GM12878 (cell line): ENCODE data around the gene ATXN2. TPM values are rescaled to one million over a fixed set of nuclear protein-coding genes. Genes with fewer than 3 reads are reported as not detected.

Experiments
- ATAC-seq: fragments of 200-7000 bp; cut with Tn5 transposase; 3 replicates; pipeline ENCODE4 v1.9.1; 2020; ENCODE audit warnings: mild to moderate bottlenecking, moderate library complexity
- BruUV-seq: library from RNA; stranded (reverse); fragments of 400-500 nt; replicated peaks from 2 replicates; lab custom pipeline; 2021; lab: Mats Ljungman, UMichigan
- CTCF ChIA-PET: fragments of 300-600 bp; sonication (Branson Sonifier 250); formaldehyde crosslinking; extraction: SDS; loops from one replicate; lab custom pipeline; 2021; ENCODE audit warnings: inconsistent platforms; lab: Yijun Ruan, JAX
- POLR2A ChIA-PET: fragments of 350-600 bp; formaldehyde crosslinking; extraction: SDS; loops from one replicate; lab custom pipeline; 2021; ENCODE audit warnings: inconsistent platforms; lab: Charles Lee
- RAD21 ChIA-PET: fragments of 300-600 bp; sonication (Branson Sonifier 250); formaldehyde crosslinking; loops from one replicate; lab custom pipeline; 2023; ENCODE audit warnings: antibody characterized with exemption; ENCODE audit not compliant: unreplicated experiment; lab: Charles Lee
- SMC1A ChIA-PET: fragments of 300-600 bp; sonication (Branson Sonifier 250); formaldehyde crosslinking; loops from one replicate; lab custom pipeline; 2023; ENCODE audit not compliant: unreplicated experiment, uncharacterized antibody; lab: Charles Lee
- DNase-seq: peaks from one replicate; pipeline ENCODE4 v3.0.0-alpha.2; 2011; ENCODE audit warnings: low read depth, low spot score
- FAIRE-seq: peaks from 3 replicates; lab custom pipeline; 2011; peaks lifted over from hg19 to GRCh38; lab: Jason Lieb, UNC
- H2AFZ ChIP-seq: 2 replicates; pipeline ENCODE4 v1.6.0; 2011; ENCODE audit warnings: low read depth, low read length, control low read depth; ENCODE audit not compliant: control insufficient read depth
- H3K27ac ChIP-seq: 2 replicates; pipeline ENCODE4 v1.5.1; 2011; ENCODE audit warnings: control low read depth; ENCODE audit not compliant: control insufficient read depth, insufficient read depth
- H3K27me3 ChIP-seq, 2 experiments: replicated peaks in 1 of 2; 2 replicates each; pipeline versions ENCODE4 v1.6.0 to v1.6.1; 2011; ENCODE audit warnings: low read length in 1 of 2; ENCODE audit not compliant: control insufficient read depth in 2 of 2, insufficient read depth in 2 of 2
- H3K36me3 ChIP-seq, 2 experiments: 2 replicates each; pipeline ENCODE4 v1.5.1; 2011; ENCODE audit warnings: low read length in 1 of 2; ENCODE audit not compliant: control insufficient read depth in 2 of 2, insufficient read depth in 2 of 2
- H3K4me1 ChIP-seq: 2 replicates; pipeline ENCODE4 v1.6.1; 2011; ENCODE audit warnings: mild to moderate bottlenecking, low read length, moderate library complexity, mixed read lengths; ENCODE audit not compliant: control insufficient read depth, insufficient read depth
- H3K4me2 ChIP-seq: 2 replicates; pipeline ENCODE4 v1.6.0; 2011; ENCODE audit warnings: control low read depth; ENCODE audit not compliant: control insufficient read depth, insufficient read depth
- H3K4me3 ChIP-seq: fragments of 200-600 bp; sonication (generic); 2 replicates; pipeline ENCODE4 v1.5.1; 2016
- H3K79me2 ChIP-seq: 2 replicates; pipeline ENCODE4 v1.6.0; 2011; ENCODE audit warnings: low read length; ENCODE audit not compliant: control insufficient read depth, insufficient read depth
- H3K9ac ChIP-seq: 2 replicates; pipeline ENCODE4 v1.8.0; 2011; ENCODE audit warnings: low read length, control low read depth, mixed read lengths; ENCODE audit not compliant: control insufficient read depth, insufficient read depth
- H3K9me3 ChIP-seq: replicated peaks from 3 replicates; pipeline ENCODE4 v1.5.1; 2011; ENCODE audit warnings: mild to moderate bottlenecking, low read length; ENCODE audit not compliant: control insufficient read depth, insufficient read depth
- H4K20me1 ChIP-seq: 2 replicates; pipeline ENCODE4 v1.6.0; 2011; ENCODE audit not compliant: control insufficient read depth, insufficient read depth
- ATF7 ChIP-seq: fragments of 450-650 bp; IDR thresholded peaks from 2 replicates; pipeline ENCODE4 v1.6.1; 2016; ENCODE audit warnings: low read depth, mild to moderate bottlenecking
- CTCF ChIP-seq, 3 experiments: IDR thresholded peaks in 2 of 3; conservative IDR thresholded peaks in 1 of 3; 2 replicates each; pipeline ENCODE4 v1.5.1; 2011; ENCODE audit warnings: low read depth in 3 of 3, low read length in 3 of 3, mild to moderate bottlenecking in 3 of 3, control low read depth in 2 of 3, moderate library complexity in 2 of 3, inconsistent platforms in 1 of 3, mixed read lengths in 1 of 3; ENCODE audit not compliant: control insufficient read depth in 2 of 3, insufficient read depth in 1 of 3; ENCODE audit errors: extremely low read depth in 1 of 3
- RAD21 ChIP-seq: IDR thresholded peaks from 2 replicates; pipeline ENCODE4 v1.6.1; 2011; ENCODE audit warnings: mild to moderate bottlenecking, low read depth, low read length, moderate library complexity; ENCODE audit not compliant: insufficient read depth
- SMC3 ChIP-seq: IDR thresholded peaks from 2 replicates; pipeline ENCODE4 v1.6.1; 2011; ENCODE audit warnings: low read length, improper control_type of control experiment, borderline replicate concordance
- WGBS: methylation state at CpG from one replicate; pipeline ENCODE4 v1.1.6; 2016; ENCODE audit warnings: low lambda C conversion rate; ENCODE audit not compliant: insufficient replicate concordance, insufficient coverage; ENCODE audit errors: missing lambda C conversion rate; 5-methylcytosine and 5-hydroxymethylcytosine counted together
- in situ Hi-C: fragments of 300-500 bp; cut with MboI; formaldehyde crosslinking; loops from 9 replicates; pipeline ENCODE4 v1.14.3; 2018; ENCODE audit warnings: mixed read lengths
- intact Hi-C: fragments of 100-400 bp; cut with micrococcal nuclease; formaldehyde crosslinking; loops from one replicate; pipeline ENCODE4 v1.14.2; 2022; ENCODE audit not compliant: unreplicated experiment
- polyA plus RNA-seq, 11 experiments: library from polyadenylated mRNA; depleted of rRNA in 4 of 11; unstranded in 6 of 11; stranded (reverse) in 5 of 11; fragments of >200 nt; fragmentation: Nextera tagmentation in 4 of 11; fragmentation: Illumina TruSeq in 1 of 11; extraction: Ambion mirVana in 4 of 11; extraction: Trizol in 1 of 11; gene quantifications; 1 replicate in 1 of 11; 2 replicates in 10 of 11; pipeline versions ENCODE4 v1.2.1 to v1.2.3, GENCODE V29; 2011 to 2016; ENCODE audit warnings: inconsistent platforms in 2 of 11, missing spikeins in 2 of 11, low read depth in 1 of 11
- total RNA-seq, 4 experiments: library from RNA; depleted of rRNA in 3 of 4; stranded (reverse); fragments of >200 nt in 3 of 4; fragmentation: Illumina TruSeq in 1 of 4; extraction: Trizol in 1 of 4; gene quantifications; 2 replicates each; pipeline versions ENCODE4 v1.2.1 to v1.2.3, GENCODE V29; 2013 to 2021

Gene ATXN2
- total and polyA plus RNA-seq, 10 of the 15 experiments (the other 5 are each of a cell fraction or from before 2014, with no cell fraction given), result 8.8 to 31.5 (median 19.0) TPM

- Histone ChIP-seq H3K9me3 (no peaks in the 10 kb centered on the region), H3K4me2 (no peak overlapping the region), H3K27ac (no peak overlapping the region), H3K9ac (no peak overlapping the region), H3K4me1 (no peaks in the 10 kb centered on the region), H3K27me3 (no peaks in the 10 kb centered on the region), H2AFZ (no peak overlapping the region), H3K36me3 (peaks cover 3 to 17% of the 10 kb centered on the region in 2 experiments), H4K20me1 (no peaks in the 10 kb centered on the region), H3K79me2 (no peaks in the 10 kb centered on the region), H3K4me3 (no peak overlapping the region)
- in situ Hi-C loops, result no loop called here
- SMC1A ChIA-PET, result interaction anchor here (0.8 to 1.2 kb wide), 3 partner anchors 30 to 84 kb away, joined by 3 to 4 read pairs (median 3); no protein-coding TSS in a partner anchor
- TF ChIP-seq RAD21 (peak; percentile 34), CTCF (IDR thresholded peaks at IDR 0.05 in 2 of 3, conservative IDR thresholded peaks at IDR 0.05 in 1 of 3; ENCODE audit: control insufficient read depth in 2 of 3, extremely low read depth in 1 of 3, insufficient read depth in 1 of 3, low read depth in 3 of 3, low read length in 3 of 3) (peak; percentile 19 to 35 (median 29); a peak in 2 of 6 replicates), SMC3 (peak; percentile 34; the same call in 1 of the 2 replicates), ATF7 (no peak)
- RAD21 ChIA-PET, result interaction anchor here (0.6 to 2.0 kb wide), 5 partner anchors 26 to 86 kb away, joined by 3 to 5 read pairs (median 3); no protein-coding TSS in a partner anchor
- FAIRE-seq (peak; percentile 27), ATAC-seq (no peak), DNase-seq (no peak)
- CTCF ChIA-PET, result interaction anchor here (0.7 to 6.8 kb wide), 5 partner anchors 31 to 150 kb away, joined by 3 to 36 read pairs (median 3); no protein-coding TSS in a partner anchor
- POLR2A ChIA-PET, result interaction anchor here (0.7 kb wide), 3 partner anchors 15 to 370 kb away, joined by 3 to 7 read pairs (median 3); no protein-coding TSS in a partner anchor
- intact Hi-C loops, result loop anchor here (1.0 kb wide), 1 partner anchor 85 kb away; no protein-coding TSS in a partner anchor
- no TSS peak for BruUV-seq
- WGBS, result 100% methylated on average over 2 of the region's 2 CpGs
These were observed 116.7 kb downstream of the ATXN2 start for GRCh38 chr12:111482462-111482861.
